NT2/D1 (cell line): ENCODE data around the gene GABBR2.

ENCODE experiments used
- DNase-seq: peaks from one replicate; pipeline ENCODE4 v3.0.0-alpha.2; 2011; ENCODE audit warnings: low read depth, low spot score
- H3K27me3 ChIP-seq: 2 replicates; pipeline ENCODE4 v1.6.0; 2011; ENCODE audit warnings: mild to moderate bottlenecking; ENCODE audit not compliant: insufficient read length, insufficient read depth
- H3K36me3 ChIP-seq: 2 replicates; pipeline ENCODE4 v1.6.1; 2011; ENCODE audit warnings: mild to moderate bottlenecking, low read length, mixed read lengths; ENCODE audit not compliant: insufficient read depth, insufficient read length
- H3K4me1 ChIP-seq: 2 replicates; pipeline ENCODE4 v1.5.1; 2011; ENCODE audit not compliant: insufficient read depth, insufficient read length
- H3K4me3 ChIP-seq: 2 replicates; pipeline ENCODE4 v1.5.1; 2011; ENCODE audit warnings: low read depth; ENCODE audit not compliant: insufficient read length
- H3K9ac ChIP-seq: 2 replicates; pipeline ENCODE4 v1.6.0; 2011; ENCODE audit warnings: low read depth; ENCODE audit not compliant: insufficient read length
- H3K9me3 ChIP-seq: 2 replicates; pipeline ENCODE4 v1.5.1; 2011; ENCODE audit warnings: mild to moderate bottlenecking, low read length; ENCODE audit not compliant: insufficient read depth
- SUZ12 ChIP-seq: IDR thresholded peaks from 2 replicates; pipeline ENCODE4 v1.6.1; 2011; ENCODE audit not compliant: insufficient read length, insufficient read depth; ENCODE audit errors: extremely low read depth
- YY1 ChIP-seq: IDR thresholded peaks from 2 replicates; pipeline ENCODE4 v1.6.1; 2011; ENCODE audit not compliant: insufficient read length, insufficient read depth
- ZNF274 ChIP-seq: IDR thresholded peaks from 2 replicates; pipeline ENCODE4 v1.6.1; 2011; ENCODE audit warnings: mild to moderate bottlenecking, low read depth, low read length

The GABBR2 gene

DNA sequence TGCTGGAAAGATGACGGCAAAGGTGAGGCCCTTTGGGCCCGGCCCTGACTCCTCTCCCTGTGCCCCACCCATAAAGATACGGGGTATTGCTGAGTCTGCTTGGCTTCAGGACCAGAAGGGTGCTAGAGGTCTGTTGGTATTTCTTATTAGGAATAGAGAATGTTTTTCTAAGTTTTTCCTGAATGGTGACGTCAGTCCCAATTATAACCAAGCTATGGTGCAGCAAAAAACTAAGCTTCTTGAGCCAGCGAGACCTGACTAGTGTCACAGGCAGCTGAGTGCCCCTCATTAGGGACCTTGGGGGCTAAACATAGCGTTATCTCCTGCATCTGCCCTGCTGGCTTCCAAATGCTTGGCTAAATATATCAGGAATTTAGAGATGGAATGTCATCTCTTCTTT lies 302.3 kb downstream of the GABBR2 start:
- DNase-seq: no peak
- TF ChIP-seq YY1 (no peak), ZNF274 (no peak), SUZ12 (no peak)
- Histone ChIP-seq H3K9ac (no peak overlapping the region), H3K36me3 (no peaks in the 10 kb centered on the region), H3K4me3 (no peak overlapping the region), H3K9me3 (no peaks in the 10 kb centered on the region), H3K27me3 (no peaks in the 10 kb centered on the region), H3K4me1 (peaks cover 6% of the 10 kb centered on the region)

DNA sequence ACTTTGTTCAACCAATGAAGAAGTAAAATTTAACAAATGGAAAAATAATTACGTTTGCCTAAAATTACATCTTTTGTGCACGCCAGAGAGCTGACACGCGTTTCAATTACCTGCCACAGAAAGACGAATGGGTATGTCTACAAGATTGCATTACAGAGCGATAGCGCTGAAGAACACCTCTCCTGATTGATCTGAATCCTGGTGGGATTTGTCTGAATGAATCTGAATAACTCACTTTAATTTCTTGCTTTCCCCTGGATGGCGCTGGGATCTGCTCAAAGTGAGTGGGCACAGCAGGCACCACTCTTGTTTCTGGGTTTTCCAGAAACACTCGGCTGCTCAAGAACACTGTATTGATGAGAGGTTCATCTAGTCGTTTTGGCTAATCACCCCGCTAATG lies 304.5 kb downstream of the GABBR2 start:
- Histone ChIP-seq H3K4me1 (peaks cover 3% of the 10 kb centered on the region), H3K36me3 (no peaks in the 10 kb centered on the region), H3K27me3 (no peaks in the 10 kb centered on the region), H3K4me3 (no peak overlapping the region), H3K9ac (no peak overlapping the region), H3K9me3 (no peaks in the 10 kb centered on the region)
- DNase-seq: no peak
- TF ChIP-seq SUZ12: no peak
- TF ChIP-seq YY1: no peak
- TF ChIP-seq ZNF274: no peak

DNA sequence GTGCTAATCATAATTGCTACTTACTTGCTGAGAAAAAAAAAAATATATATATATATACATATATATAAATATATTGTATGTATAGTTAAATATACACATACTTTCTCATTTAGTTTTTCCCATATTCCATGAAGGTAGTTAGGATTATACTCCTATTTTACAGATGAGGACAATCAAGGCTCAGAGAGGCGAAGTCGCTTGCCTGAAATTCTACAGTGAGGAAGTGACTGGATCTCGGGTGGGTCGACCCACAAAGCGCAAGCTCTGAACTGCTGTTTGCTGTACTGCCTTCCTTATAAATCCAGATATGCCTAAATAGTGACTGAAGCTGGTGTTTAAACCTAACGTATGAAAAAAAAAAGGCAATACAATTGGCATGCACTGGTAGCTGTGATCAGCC lies 305.0 kb downstream of the GABBR2 start:
- H3K36me3 ChIP-seq: no peaks in the 10 kb centered on the region
- peaks cover 3% of the 10 kb centered on the region for H3K4me1 ChIP-seq
- TF ChIP-seq ZNF274: no peak
- no peak for TF ChIP-seq YY1
- TF ChIP-seq SUZ12: no peak

DNA sequence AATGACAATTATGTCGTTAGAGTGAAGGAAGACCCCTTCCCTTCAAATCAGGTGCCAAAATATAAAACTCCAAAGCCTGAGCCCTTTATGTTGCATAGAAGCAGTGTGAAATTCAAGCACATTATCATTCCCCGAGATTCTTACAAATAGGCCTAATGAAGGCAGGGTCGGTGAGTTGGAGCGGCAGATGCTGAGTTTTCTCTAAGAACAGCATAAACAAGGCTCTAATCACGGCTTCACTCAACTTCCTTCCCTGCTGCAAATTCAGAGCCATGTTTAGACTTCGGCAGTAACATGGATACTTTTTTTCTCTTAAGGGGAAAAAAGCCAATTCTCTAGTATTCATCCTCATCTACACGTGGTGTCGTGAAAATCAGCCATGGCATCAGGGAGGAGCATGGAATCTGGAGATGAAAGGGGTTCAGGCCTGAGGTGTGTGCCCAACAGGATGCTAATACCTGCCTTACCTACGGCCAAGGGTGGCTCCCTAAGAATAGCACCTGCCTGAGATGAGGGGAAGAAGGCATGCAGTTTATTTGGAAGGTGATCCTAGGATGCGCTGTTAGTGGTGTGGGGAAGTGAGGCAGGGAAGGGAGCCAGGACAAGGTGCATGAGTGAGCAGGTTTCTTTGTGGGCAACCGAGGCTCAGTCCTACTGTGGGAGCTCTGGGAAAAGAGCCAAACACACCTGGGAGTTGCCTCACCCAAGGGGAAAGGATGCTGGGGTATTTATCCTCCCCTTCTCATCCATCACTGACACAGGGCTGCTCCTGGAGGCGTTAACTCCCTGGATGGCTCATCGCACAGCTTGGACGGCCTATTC lies 306.5 kb downstream of the GABBR2 start:
- Histone ChIP-seq H3K4me3 (no peak overlapping the region), H3K27me3 (no peaks in the 10 kb centered on the region), H3K4me1 (peaks cover 3% of the 10 kb centered on the region), H3K9me3 (no peaks in the 10 kb centered on the region), H3K36me3 (no peaks in the 10 kb centered on the region), H3K9ac (no peak overlapping the region)
- TF ChIP-seq ZNF274 (no peak), SUZ12 (no peak)
- DNase-seq: no peak

More for the DNA sequence above, 305.0 kb downstream of the GABBR2 start:
- Histone ChIP-seq H3K9me3 (no peaks in the 10 kb centered on the region), H3K9ac (no peak overlapping the region), H3K4me3 (no peak overlapping the region), H3K27me3 (no peaks in the 10 kb centered on the region)
- DNase-seq: no peak

DNA sequence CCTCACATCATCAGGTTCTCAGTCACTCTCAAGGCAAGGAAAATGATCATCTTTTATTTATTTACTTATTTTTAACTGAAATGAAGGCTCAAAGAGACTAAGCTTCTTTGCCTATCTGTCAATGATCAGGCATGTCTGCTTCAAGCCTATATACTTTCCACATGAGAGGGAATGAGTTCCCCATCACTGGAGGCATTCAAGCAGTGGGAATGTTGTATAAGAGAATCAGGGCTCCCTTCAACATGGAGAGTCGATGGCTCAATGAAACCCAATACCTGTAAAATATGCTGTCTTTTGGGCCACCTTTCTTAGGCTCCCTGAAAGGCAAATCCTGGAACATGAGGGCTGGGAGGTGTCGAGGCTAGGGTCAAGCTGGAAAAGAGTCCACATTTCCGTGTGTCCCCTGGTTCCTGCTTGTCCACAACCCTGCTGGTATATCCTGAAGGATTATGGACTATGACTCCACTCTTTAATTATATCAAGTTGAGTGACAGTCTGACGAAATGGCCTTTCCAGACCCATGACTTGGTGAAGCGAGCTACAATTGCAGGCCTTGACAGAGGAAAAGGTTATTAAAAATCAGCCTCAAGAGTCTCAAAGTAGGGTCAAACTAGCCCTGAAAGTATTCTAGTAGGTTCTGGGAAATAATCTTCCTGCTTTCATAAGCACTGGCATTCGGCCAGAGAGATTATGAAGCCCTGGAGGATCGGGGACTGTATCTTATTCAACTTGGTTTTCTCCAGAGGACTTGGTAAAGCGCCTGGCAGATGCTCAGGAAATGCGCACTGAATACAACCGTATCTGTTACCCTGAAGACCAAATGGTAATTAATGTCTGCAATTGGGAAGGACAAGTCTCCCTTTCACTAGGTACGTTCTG lies 307.4 kb downstream of the GABBR2 start:
- Histone ChIP-seq H3K9me3 (no peaks in the 10 kb centered on the region), H3K36me3 (no peaks in the 10 kb centered on the region), H3K27me3 (no peaks in the 10 kb centered on the region), H3K9ac (no peak overlapping the region), H3K4me1 (no peaks in the 10 kb centered on the region), H3K4me3 (no peak overlapping the region)
- TF ChIP-seq ZNF274: no peak
- TF ChIP-seq YY1: no peak
- no peak for TF ChIP-seq SUZ12
- no peak for DNase-seq

DNA sequence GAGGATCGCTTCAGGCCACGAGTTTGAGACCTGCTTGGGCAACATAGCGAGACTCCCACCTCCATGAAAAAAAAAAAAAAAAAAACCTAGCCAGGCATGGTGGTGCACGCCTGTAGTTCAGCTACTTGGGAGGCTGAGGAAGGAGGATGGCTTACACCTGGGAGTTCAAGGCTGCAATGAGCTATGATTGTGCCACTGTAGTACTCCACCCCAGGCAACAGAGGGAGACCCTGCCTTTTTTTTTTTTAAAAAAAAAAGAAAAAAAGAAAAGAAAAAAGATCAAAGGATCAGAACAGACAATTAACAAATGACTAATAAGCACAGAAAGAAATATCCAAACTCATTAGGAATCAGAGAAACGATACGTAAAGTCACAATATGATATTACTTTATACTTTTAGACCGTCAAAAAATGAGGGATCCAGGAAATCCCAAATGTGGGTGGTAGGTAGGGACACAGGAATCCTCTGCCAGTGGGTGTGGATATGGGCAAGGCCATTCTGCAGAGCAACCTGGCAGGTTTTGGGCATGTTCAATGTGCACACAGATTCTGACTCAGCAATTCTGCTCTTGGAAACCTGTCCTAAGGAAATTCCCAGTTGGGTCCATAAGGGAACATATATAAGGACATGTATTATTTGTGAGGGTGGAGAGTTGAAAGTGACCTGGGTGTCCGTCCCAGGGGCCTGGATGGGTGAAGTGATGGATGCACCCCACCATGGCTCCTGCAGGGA lies 308.6 kb downstream of the GABBR2 start:
- no peak for TF ChIP-seq SUZ12
- no peak for TF ChIP-seq YY1
- no peak for TF ChIP-seq ZNF274
- Histone ChIP-seq H3K9me3 (no peaks in the 10 kb centered on the region), H3K4me1 (no peaks in the 10 kb centered on the region)

DNA sequence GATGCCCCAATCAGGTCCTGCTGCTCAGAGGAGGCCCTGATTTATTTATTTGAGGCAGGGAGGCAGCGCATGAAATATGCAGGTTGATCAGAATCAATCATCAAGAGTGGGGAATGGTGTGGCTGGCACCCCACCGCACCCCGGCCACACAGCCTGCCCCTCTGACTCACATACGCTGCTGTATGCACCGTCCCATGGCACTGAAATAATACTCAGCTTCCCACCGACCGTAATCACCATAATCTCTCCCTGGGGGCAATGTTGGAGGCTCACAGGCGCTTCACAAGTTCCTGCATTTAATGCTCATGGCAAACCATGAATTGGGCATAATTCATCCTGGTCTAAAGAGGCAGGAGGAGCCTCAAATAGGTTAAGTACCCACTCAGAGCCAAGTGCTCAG lies 312.1 kb downstream of the GABBR2 start:
- Histone ChIP-seq H3K9me3 (no peaks in the 10 kb centered on the region), H3K36me3 (no peaks in the 10 kb centered on the region), H3K4me3 (no peak overlapping the region), H3K9ac (no peak overlapping the region), H3K27me3 (no peaks in the 10 kb centered on the region), H3K4me1 (no peaks in the 10 kb centered on the region)
- DNase-seq: no peak
- TF ChIP-seq SUZ12 (no peak), YY1 (no peak), ZNF274 (no peak)

More for the DNA sequence above, 308.6 kb downstream of the GABBR2 start:
- no peaks in the 10 kb centered on the region for H3K27me3 ChIP-seq
- no peak overlapping the region for H3K4me3 ChIP-seq
- H3K36me3 ChIP-seq: no peaks in the 10 kb centered on the region
- no peak for DNase-seq
- no peak overlapping the region for H3K9ac ChIP-seq
